CD14-positive monocyte (primary cell): ENCODE data around the gene SRCAP. TPM values are rescaled to one million over a fixed set of nuclear protein-coding genes. Genes with fewer than 3 reads are reported as not detected.
A peak's percentile ranks its signal among the peaks of the same experiment; 100 is the strongest.

ENCODE experiments used
- DNase-seq, 3 donors: peaks; one replicate each; pipeline ENCODE4 v3.0.0-alpha.2; 2011 to 2022
- H2AFZ ChIP-seq: 2 replicates; pipeline ENCODE4 v1.6.0; 2012; ENCODE audit warnings: mild to moderate bottlenecking, low read depth, low read length, inconsistent platforms; ENCODE audit not compliant: insufficient read depth, poor library complexity, severe bottlenecking
- H3K27ac ChIP-seq, 2 donors: 1 replicate in 1 of 2; 2 replicates in 1 of 2; pipeline ENCODE4 v1.5.1; 2012 to 2013; ENCODE audit warnings: low read length in 2 of 2, control low read depth in 1 of 2, inconsistent platforms in 1 of 2, low read depth in 1 of 2, mild to moderate bottlenecking in 1 of 2
- H3K27me3 ChIP-seq, 2 donors: one replicate each; pipeline versions ENCODE4 v1.6.0 to v1.6.1; 2011 to 2013; ENCODE audit warnings: low read length in 2 of 2; ENCODE audit not compliant: control insufficient read depth in 2 of 2, insufficient read depth in 2 of 2
- H3K36me3 ChIP-seq, 2 donors: replicated peaks in 1 of 2; 1 replicate in 1 of 2; 2 replicates in 1 of 2; pipeline versions ENCODE4 v1.5.1 to v1.6.1; 2012 to 2013; ENCODE audit warnings: low read length in 2 of 2, control low read depth in 1 of 2, inconsistent platforms in 1 of 2, mild to moderate bottlenecking in 1 of 2; ENCODE audit not compliant: insufficient read depth in 2 of 2, control insufficient read depth in 1 of 2
- H3K4me1 ChIP-seq, 2 donors: 1 replicate in 1 of 2; 2 replicates in 1 of 2; pipeline versions ENCODE4 v1.5.1 to v1.6.1; 2012 to 2013; ENCODE audit warnings: low read length in 2 of 2, control low read depth in 1 of 2, inconsistent platforms in 1 of 2, mild to moderate bottlenecking in 1 of 2, moderate library complexity in 1 of 2; ENCODE audit not compliant: insufficient read depth in 2 of 2, control insufficient read depth in 1 of 2
- H3K4me2 ChIP-seq: replicated peaks from 2 replicates; pipeline ENCODE3; 2012; ENCODE audit warnings: low read length, moderate library complexity, mild to moderate bottlenecking; ENCODE audit not compliant: poor library complexity, severe bottlenecking; ENCODE audit errors: extremely low read depth
- H3K4me3 ChIP-seq, 3 experiments: fragments of 200-600 bp in 1 of 3; sonication (generic) in 1 of 3; replicated peaks in 1 of 3; 1 replicate in 2 of 3; 2 replicates in 1 of 3; pipeline ENCODE4 v1.5.1; 2011 to 2013; ENCODE audit warnings: low read length in 3 of 3, mild to moderate bottlenecking in 3 of 3, control low read depth in 2 of 3, low read depth in 2 of 3, inconsistent platforms in 1 of 3, moderate library complexity in 1 of 3
- H3K79me2 ChIP-seq: 2 replicates; pipeline ENCODE4 v1.6.0; 2012; ENCODE audit warnings: mild to moderate bottlenecking, control low read depth, inconsistent platforms, low read length, moderate library complexity; ENCODE audit not compliant: insufficient read depth
- H3K9ac ChIP-seq: 2 replicates; pipeline ENCODE4 v1.6.0; 2017; ENCODE audit warnings: low read length, mild to moderate bottlenecking; ENCODE audit not compliant: insufficient read depth, poor library complexity, severe bottlenecking
- H3K9me3 ChIP-seq, 2 donors: replicated peaks in 1 of 2; 1 replicate in 1 of 2; 2 replicates in 1 of 2; pipeline versions ENCODE4 v1.5.1 to v1.6.1; 2012 to 2013; ENCODE audit warnings: low read length in 2 of 2, control low read depth in 1 of 2; ENCODE audit not compliant: control insufficient read depth in 1 of 2, insufficient read depth in 1 of 2
- H4K20me1 ChIP-seq: 2 replicates; pipeline ENCODE4 v1.6.0; 2012; ENCODE audit warnings: mild to moderate bottlenecking, low read length, control low read depth, moderate library complexity; ENCODE audit not compliant: insufficient read depth
- H3K27ac Mint-ChIP-seq, 7 donors: one replicate each; pipeline ENCODE4 v1.8.0; 2020; ENCODE audit warnings: mild to moderate bottlenecking in 7 of 7, mixed read lengths in 7 of 7, moderate library complexity in 6 of 7, inconsistent platforms in 2 of 7
- H3K27me3 Mint-ChIP-seq, 3 donors: one replicate each; pipeline ENCODE4 v1.8.0; 2021 to 2022; ENCODE audit warnings: low read depth in 3 of 3, mild to moderate bottlenecking in 3 of 3, mixed read lengths in 3 of 3, moderate library complexity in 3 of 3, inconsistent platforms in 1 of 3
- H3K36me3 Mint-ChIP-seq, 2 donors: one replicate each; pipeline ENCODE4 v1.8.0; 2020; ENCODE audit warnings: mixed read lengths in 2 of 2, inconsistent platforms in 1 of 2, mild to moderate bottlenecking in 1 of 2
- H3K4me1 Mint-ChIP-seq: one replicate; pipeline ENCODE4 v1.8.0; 2020; ENCODE audit warnings: mild to moderate bottlenecking, mixed read lengths
- H3K4me3 Mint-ChIP-seq, 2 donors: one replicate each; pipeline ENCODE4 v1.8.0; 2020; ENCODE audit warnings: mild to moderate bottlenecking in 2 of 2, mixed read lengths in 2 of 2, moderate library complexity in 1 of 2
- H3K9me3 Mint-ChIP-seq, 7 donors: one replicate each; pipeline ENCODE4 v1.8.0; 2020 to 2022; ENCODE audit warnings: mixed read lengths in 7 of 7, mild to moderate bottlenecking in 6 of 7, moderate library complexity in 6 of 7, inconsistent platforms in 2 of 7
- WGBS: methylation state at CpG from one replicate; pipeline ENCODE4 v1.1.5; 2013; ENCODE audit warnings: missing lambda C conversion rate; ENCODE audit not compliant: insufficient coverage; 5-methylcytosine and 5-hydroxymethylcytosine counted together
- intact Hi-C, 2 donors: fragments of 100-400 bp; cut with micrococcal nuclease; formaldehyde crosslinking; loops; one replicate each; pipeline versions ENCODE4 v1.15.0 to v1.15.1; 2023
- polyA plus RNA-seq, 3 donors: library from polyadenylated mRNA; depleted of rRNA in 1 of 3; unstranded in 2 of 3; stranded (reverse) in 1 of 3; fragments of 300-500 nt in 2 of 3; fragments of >200 nt in 1 of 3; fragmentation: Illumina TruSeq in 2 of 3; gene quantifications; 1 replicate in 2 of 3; 2 replicates in 1 of 3; pipeline ENCODE4 v1.2.3, GENCODE V29; 2012 to 2021
- TF ChIP-seq, protein P1 (sequence below): fragments of 200-600 bp; IDR thresholded peaks from one replicate; pipeline ENCODE4 v1.8.0; 2022; ENCODE audit warnings: antibody characterized with exemption, mild to moderate bottlenecking

SRCAP gene
- polyA plus RNA-seq, 3 donors: 3.0 to 16.0 (median 6.3) TPM

DNA sequence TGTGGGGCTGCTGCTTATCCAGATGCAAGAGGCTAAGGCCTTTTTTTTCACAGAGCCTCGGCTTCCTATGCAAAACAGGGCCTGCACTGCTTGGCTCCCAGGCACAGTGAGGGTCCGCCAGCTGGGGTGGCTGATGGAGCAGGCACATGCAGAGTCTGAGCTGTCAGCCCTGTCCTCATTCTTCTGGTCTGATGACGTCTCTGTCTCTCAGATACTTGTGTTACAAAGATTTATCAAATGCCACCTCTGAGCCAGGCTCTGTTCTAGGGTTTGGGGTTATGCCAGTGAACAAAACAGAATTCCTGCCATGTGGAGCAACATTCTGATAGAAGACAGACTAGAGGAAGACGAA is 67.9 kb downstream of the SRCAP start:
- no peak overlapping the region for H3K4me3 Mint-ChIP-seq
- H3K36me3 Mint-ChIP-seq: peaks cover 84 to 92% of the 10 kb centered on the region in 2 donors

DNA sequence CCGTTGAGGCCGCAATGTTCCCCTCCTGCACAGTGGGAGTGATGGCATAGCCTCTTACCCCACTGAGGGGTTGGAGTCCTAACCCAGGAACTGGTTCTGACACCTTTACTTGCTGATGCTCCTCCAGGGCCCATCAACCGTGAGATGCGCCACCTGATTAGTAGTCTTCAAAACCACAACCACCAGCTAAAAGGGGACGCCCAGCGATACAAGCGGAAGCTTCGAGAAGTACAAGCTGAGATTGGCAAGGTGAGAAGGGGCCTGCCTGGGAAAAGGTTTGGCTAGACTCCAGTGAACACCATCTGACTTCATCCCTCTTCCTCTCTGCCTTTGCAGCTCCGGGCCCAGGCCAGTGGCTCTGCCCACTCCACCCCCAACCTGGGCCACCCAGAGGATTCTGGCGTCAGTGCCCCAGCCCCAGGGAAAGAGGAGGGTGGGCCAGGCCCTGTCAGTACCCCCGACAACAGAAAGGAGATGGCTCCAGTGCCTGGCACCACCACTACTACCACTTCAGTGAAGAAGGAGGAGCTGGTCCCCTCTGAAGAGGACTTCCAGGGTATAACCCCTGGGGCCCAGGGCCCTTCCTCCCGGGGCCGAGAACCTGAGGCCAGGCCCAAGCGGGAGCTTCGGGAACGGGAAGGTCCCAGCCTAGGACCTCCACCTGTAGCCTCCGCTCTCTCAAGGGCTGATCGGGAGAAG is 68.9 kb downstream of the SRCAP start:
- H4K20me1 ChIP-seq: peaks cover 34% of the 10 kb centered on the region
- H3K27me3 ChIP-seq: no peaks in the 10 kb centered on the region
- H3K4me2 ChIP-seq: no peak overlapping the region
- intact Hi-C loops: loop anchor here in 1 of 2 donors (10.0 kb wide), 1 partner anchor 157 kb away; the partner anchor contains the start of gene FBXL19
- H3K9me3 ChIP-seq: no peaks in the 10 kb centered on the region
- TF ChIP-seq, protein P1, sequence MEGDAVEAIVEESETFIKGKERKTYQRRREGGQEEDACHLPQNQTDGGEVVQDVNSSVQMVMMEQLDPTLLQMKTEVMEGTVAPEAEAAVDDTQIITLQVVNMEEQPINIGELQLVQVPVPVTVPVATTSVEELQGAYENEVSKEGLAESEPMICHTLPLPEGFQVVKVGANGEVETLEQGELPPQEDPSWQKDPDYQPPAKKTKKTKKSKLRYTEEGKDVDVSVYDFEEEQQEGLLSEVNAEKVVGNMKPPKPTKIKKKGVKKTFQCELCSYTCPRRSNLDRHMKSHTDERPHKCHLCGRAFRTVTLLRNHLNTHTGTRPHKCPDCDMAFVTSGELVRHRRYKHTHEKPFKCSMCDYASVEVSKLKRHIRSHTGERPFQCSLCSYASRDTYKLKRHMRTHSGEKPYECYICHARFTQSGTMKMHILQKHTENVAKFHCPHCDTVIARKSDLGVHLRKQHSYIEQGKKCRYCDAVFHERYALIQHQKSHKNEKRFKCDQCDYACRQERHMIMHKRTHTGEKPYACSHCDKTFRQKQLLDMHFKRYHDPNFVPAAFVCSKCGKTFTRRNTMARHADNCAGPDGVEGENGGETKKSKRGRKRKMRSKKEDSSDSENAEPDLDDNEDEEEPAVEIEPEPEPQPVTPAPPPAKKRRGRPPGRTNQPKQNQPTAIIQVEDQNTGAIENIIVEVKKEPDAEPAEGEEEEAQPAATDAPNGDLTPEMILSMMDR: no peak
- H3K27ac Mint-ChIP-seq: no peak overlapping the region
- H2AFZ ChIP-seq: no peak overlapping the region
- no peak overlapping the region for H3K4me3 Mint-ChIP-seq
- H3K36me3 Mint-ChIP-seq: peaks cover 93 to 100% of the 10 kb centered on the region in 2 donors
- H3K9ac ChIP-seq: no peak overlapping the region
- H3K27ac ChIP-seq: no peak overlapping the region
- H3K36me3 ChIP-seq: peaks cover 95 to 100% of the 10 kb centered on the region in 2 donors
- peaks cover 6 to 9% of the 10 kb centered on the region in 2 donors for H3K4me1 ChIP-seq
- no peak for DNase-seq
- H3K79me2 ChIP-seq: peaks cover 33% of the 10 kb centered on the region
- peaks cover 0 to 2% (median 0%) of the 10 kb centered on the region in 3 donors for H3K27me3 Mint-ChIP-seq
- peaks cover 9% of the 10 kb centered on the region for H3K4me1 Mint-ChIP-seq
- H3K4me3 ChIP-seq: no peak overlapping the region
- H3K9me3 Mint-ChIP-seq: no peaks in the 10 kb centered on the region
- 94% methylated on average over 10 of the region's 18 CpGs for WGBS

More for the DNA sequence above, 67.9 kb downstream of the SRCAP start:
- Histone ChIP-seq H3K9ac (no peak overlapping the region), H3K79me2 (peaks cover 41% of the 10 kb centered on the region), H3K36me3 (peaks cover 85 to 91% of the 10 kb centered on the region in 2 donors), H4K20me1 (peaks cover 24% of the 10 kb centered on the region), H3K9me3 (no peaks in the 10 kb centered on the region), H2AFZ (no peak overlapping the region), H3K4me3 (no peak overlapping the region), H3K4me1 (peaks cover 12 to 16% of the 10 kb centered on the region in 2 donors), H3K27me3 (no peaks in the 10 kb centered on the region), H3K4me2 (no peak overlapping the region), H3K27ac (no peak overlapping the region)
- H3K27ac Mint-ChIP-seq: peak overlapping the region in 1 of 7 donors; percentile 10
- H3K9me3 Mint-ChIP-seq: no peaks in the 10 kb centered on the region
- WGBS: 94% methylated on average over 3 of the region's 4 CpGs
- DNase-seq: no peak
- intact Hi-C loops: loop anchor here in 1 of 2 donors (10.0 kb wide), 1 partner anchor 158 kb away; the partner anchor contains the start of gene FBXL19
- peaks cover 0 to 2% (median 0%) of the 10 kb centered on the region in 3 donors for H3K27me3 Mint-ChIP-seq
- TF ChIP-seq, protein P1: no peak
- H3K4me1 Mint-ChIP-seq: peaks cover 13% of the 10 kb centered on the region
